GM12891 (cell line): ENCODE results near the gene TWF2.

Source experiments
- DNase-seq: peaks from one replicate; pipeline ENCODE4 v3.0.0; 2011; ENCODE audit warnings: low spot score; ENCODE audit not compliant: insufficient read length
- FAIRE-seq: peaks from 2 replicates; lab custom pipeline; 2011; peaks lifted over from hg19 to GRCh38; lab: Jason Lieb, UNC
- PAX5 ChIP-seq: IDR thresholded peaks from 2 replicates; pipeline ENCODE4 v1.6.1; 2011; ENCODE audit warnings: low read length, moderate library complexity, mild to moderate bottlenecking; ENCODE audit not compliant: insufficient read depth, severe bottlenecking
- POLR2A ChIP-seq: IDR thresholded peaks from 2 replicates; pipeline ENCODE4 v1.6.1; 2011; ENCODE audit warnings: low read depth, low read length, control low read depth
- POLR2AphosphoS5 ChIP-seq: IDR thresholded peaks from 2 replicates; pipeline ENCODE4 v1.6.1; 2011; ENCODE audit warnings: low read depth, low read length, control low read depth
- POU2F2 ChIP-seq: IDR thresholded peaks from 2 replicates; pipeline ENCODE4 v1.6.1; 2011; ENCODE audit warnings: low read depth, mild to moderate bottlenecking, control low read depth, low read length, moderate library complexity
- SPI1 ChIP-seq: IDR thresholded peaks from 2 replicates; pipeline ENCODE4 v1.6.1; 2011; ENCODE audit warnings: low read depth, low read length, control low read depth
- TAF1 ChIP-seq: IDR thresholded peaks from 2 replicates; pipeline ENCODE4 v1.6.1; 2011; ENCODE audit warnings: low read depth, low read length, control low read depth

The TWF2 gene

DNA sequence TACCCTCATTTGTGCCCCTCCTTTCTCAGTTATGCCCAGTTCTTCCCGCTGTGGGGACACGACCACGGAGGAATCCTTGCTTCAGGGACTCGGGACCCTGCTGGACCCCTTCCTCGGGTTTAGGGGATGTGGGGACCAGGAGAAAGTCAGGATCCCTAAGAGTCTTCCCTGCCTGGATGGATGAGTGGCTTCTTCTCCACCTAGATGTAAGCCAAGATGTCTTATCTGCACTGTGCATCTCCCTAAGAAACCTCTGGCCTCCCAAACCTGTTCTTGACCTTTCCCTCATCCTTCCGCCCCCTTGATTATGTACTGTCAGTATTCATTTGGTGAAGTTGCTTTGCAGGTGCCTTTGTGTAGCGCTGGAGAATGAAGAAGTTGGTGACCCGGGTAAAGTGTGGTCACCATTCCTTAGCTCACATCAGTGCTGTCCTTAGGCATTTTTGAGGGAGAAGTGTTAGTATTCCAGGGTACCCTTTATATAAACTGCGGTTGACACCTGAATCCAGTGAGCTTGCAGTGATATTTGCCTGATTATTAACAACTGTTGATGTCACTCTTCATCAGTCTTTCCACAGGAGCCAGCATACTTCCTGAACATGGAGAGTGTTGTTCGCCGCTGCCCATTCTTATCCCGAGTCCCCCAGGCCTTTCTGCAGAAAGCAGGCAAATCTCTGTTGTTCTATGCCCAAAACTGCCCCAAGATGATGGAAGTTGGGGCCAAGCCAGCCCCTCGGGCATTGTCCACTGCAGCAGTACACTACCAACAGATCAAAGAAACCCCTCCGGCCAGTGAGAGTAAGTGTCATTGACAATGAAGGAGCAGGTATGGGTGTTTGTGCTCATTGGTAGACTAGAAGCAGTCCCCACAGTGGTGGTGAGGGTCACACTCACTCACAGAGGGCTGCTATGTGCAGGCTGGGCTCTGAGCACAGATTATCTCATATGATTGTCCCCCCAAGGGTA, 40.0 kb downstream of the TWF2 start:
- DNase-seq, result no peak
- TF ChIP-seq PAX5, result no peak
- TF ChIP-seq POU2F2, result no peak
- FAIRE-seq, result no peak

GRCh38 chr3:52197842-52198625, 40.9 kb downstream of the TWF2 start, which contains the start of gene ALAS1:
Gene ALAS1 (plus strand): TSS chr3:52198160. CDS start chr3:52199242, 1,082 bp downstream.
- FAIRE-seq, result peak; percentile 99

DNA sequence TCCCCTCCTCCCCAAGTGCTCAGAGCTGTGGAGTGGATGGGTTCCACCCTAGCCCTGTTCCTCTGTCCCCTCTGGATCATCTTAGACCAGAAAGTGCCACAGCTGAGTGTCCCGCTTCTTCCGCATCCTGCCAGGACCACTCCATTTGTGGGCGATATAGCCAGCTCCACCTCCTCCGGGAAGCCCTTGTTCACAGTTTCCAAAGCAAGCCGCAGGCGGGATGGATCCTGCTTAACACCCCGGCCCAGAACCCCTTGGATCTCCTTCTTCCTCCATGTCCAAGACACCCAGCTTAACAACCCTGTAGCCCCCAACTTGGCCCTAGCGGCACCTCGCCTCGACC, 41.5 kb downstream of the TWF2 start:
- DNase-seq, result no peak
- TF ChIP-seq TAF1, result no peak
- TF ChIP-seq SPI1, result no peak
- no peak for TF ChIP-seq POLR2A
- no peak for TF ChIP-seq PAX5
- TF ChIP-seq POLR2AphosphoS5, result no peak
- TF ChIP-seq POU2F2, result no peak
- FAIRE-seq, result no peak

More at GRCh38 chr3:52197842-52198625, 40.9 kb downstream of the TWF2 start, which contains the start of gene ALAS1:
- peak; percentile 99 for DNase-seq
- TF ChIP-seq SPI1 (peak; percentile 51), POLR2A (peak; percentile 85), POU2F2 (no peak), PAX5 (no peak), TAF1 (0 out of 2 replicates have a peak, but pooled peaks have one; percentile 27), POLR2AphosphoS5 (peak; percentile 87)

GRCh38 chr3:52196977-52197376, 42.0 kb downstream of the TWF2 start:
- FAIRE-seq (no peak), DNase-seq (no peak)
- TF ChIP-seq POLR2AphosphoS5, result no peak
- TF ChIP-seq SPI1, result no peak
- TF ChIP-seq POLR2A, result no peak
- TF ChIP-seq PAX5, result no peak
- TF ChIP-seq POU2F2, result no peak
- no peak for TF ChIP-seq TAF1

- DNase-seq, result no peak
- no peak for TF ChIP-seq POU2F2
- no peak for FAIRE-seq
These were observed 43.1 kb downstream of the TWF2 start for GRCh38 chr3:52195823-52196331.

- TF ChIP-seq PAX5, result no peak
- TF ChIP-seq TAF1, result no peak
- TF ChIP-seq POU2F2, result no peak
- TF ChIP-seq POLR2AphosphoS5, result no peak
- no peak for TF ChIP-seq POLR2A
- TF ChIP-seq SPI1, result no peak
- DNase-seq (no peak), FAIRE-seq (no peak)
These were observed 43.7 kb downstream of the TWF2 start for GRCh38 chr3:52195291-52195597.

- TF ChIP-seq PAX5, result no peak
- DNase-seq, result no peak
- FAIRE-seq, result no peak
These were observed 44.3 kb downstream of the TWF2 start for GRCh38 chr3:52194485-52195290.

- no peak for FAIRE-seq
- DNase-seq, result no peak
- TF ChIP-seq PAX5 (no peak), POLR2AphosphoS5 (no peak), POLR2A (no peak), POU2F2 (no peak), SPI1 (no peak), TAF1 (no peak)
These were observed 45.9 kb downstream of the TWF2 start for GRCh38 chr3:52193065-52193464.

DNA sequence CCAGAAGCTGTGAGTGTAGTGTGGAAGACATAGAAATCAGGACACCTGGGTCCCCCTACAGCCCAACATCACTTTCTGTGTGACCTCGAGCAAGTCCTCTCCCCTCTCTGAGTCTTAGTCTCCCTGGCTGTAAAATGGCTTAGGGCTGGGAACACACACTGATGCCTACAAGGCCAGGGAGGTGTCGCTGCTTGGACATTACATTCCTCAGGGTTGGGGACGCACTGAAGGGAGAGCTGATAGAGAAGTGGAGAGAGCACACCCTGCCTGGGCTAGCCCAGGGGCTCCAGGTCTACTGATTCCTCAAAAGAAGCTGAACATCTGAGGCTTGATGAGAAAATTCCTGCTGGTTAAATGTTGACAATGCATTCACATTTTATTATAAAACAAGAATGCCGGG, 47.3 kb downstream of the TWF2 start:
- no peak for FAIRE-seq
- TF ChIP-seq POU2F2, result no peak
- TF ChIP-seq SPI1, result no peak
- no peak for TF ChIP-seq POLR2AphosphoS5
- TF ChIP-seq PAX5, result no peak
- no peak for TF ChIP-seq POLR2A
- no peak for TF ChIP-seq TAF1

More for the DNA sequence above, 47.3 kb downstream of the TWF2 start:
- DNase-seq, result no peak
